ENCODE data around the gene DNAJC12. TPM values are rescaled to one million over a fixed set of nuclear protein-coding genes. Genes with fewer than 3 reads are reported as not detected.
A peak's percentile ranks its signal among the peaks of the same experiment; 100 is the strongest.

The DNAJC12 gene
- total RNA-seq (ENCODE audit: low replicate concordance), result 3.5 and 3.7 TPM in 2 replicates

GRCh38 chr10:67837541-67838314 is at the start of gene DNAJC12:
TSS of gene DNAJC12 (minus strand) at chr10:67838188. CDS start at chr10:67838011, 177 bp downstream.
- H3K4me3 ChIP-seq, result peak within 1 kb of the TSS; percentile 1
- no peak within 1 kb of the TSS for H3K27ac ChIP-seq
- Mint-ChIP-seq H3K4me3 (peak within 1 kb of the TSS; percentile 74), H3K4me1 (peaks cover 2% of the 10 kb centered on the region), H3K9me3 (peaks cover 13% of the 10 kb centered on the region), H3K27me3 (ENCODE audit: insufficient read depth, low read depth) (peaks cover 2% of the 10 kb centered on the region), H3K27ac (no peak within 1 kb of the TSS), H3K36me3 (no peaks in the 10 kb centered on the region)
- H3K4me2 ChIP-seq, result peak within 1 kb of the TSS; percentile 45
- H3K27me3 ChIP-seq, result no peaks in the 10 kb centered on the region
- no peaks in the 10 kb centered on the region for H4K20me1 ChIP-seq (ENCODE audit: low read depth)
- no peak within 1 kb of the TSS for H3K9ac ChIP-seq
- no peaks in the 10 kb centered on the region for H3K36me3 ChIP-seq
- DNase-seq (ENCODE audit: low spot score), result peak; percentile 51
- H3K9me3 ChIP-seq (ENCODE audit: low read depth), result no peaks in the 10 kb centered on the region
- no peaks in the 10 kb centered on the region for H3K79me2 ChIP-seq (ENCODE audit: low read depth)
- H2AFZ ChIP-seq (replicated peaks), result peak within 1 kb of the TSS; percentile 55
- H3F3A ChIP-seq (ENCODE audit: low read depth), result no peaks in the 10 kb centered on the region
- H3K4me1 ChIP-seq, result no peaks in the 10 kb centered on the region
- TF ChIP-seq CTCF (IDR thresholded peaks at IDR 0.05) (no peak), EZH2phosphoT487 (IDR thresholded peaks at IDR 0.05) (no peak), EZH2 (IDR thresholded peaks at IDR 0.05) (no peak)

GRCh38 chr10:67884842-67885670 is 47.1 kb upstream of the DNAJC12 start:
- Histone ChIP-seq H3K9ac (peak overlapping the region; percentile 90), H2AFZ (replicated peaks) (no peak overlapping the region), H3F3A (ENCODE audit: low read depth) (peaks cover 21% of the 10 kb centered on the region), H3K9me3 (ENCODE audit: low read depth) (no peaks in the 10 kb centered on the region), H3K79me2 (ENCODE audit: low read depth) (peaks cover 53% of the 10 kb centered on the region), H3K4me1 (no peaks in the 10 kb centered on the region), H3K36me3 (peaks cover 24% of the 10 kb centered on the region), H4K20me1 (ENCODE audit: low read depth) (peaks cover 25% of the 10 kb centered on the region), H3K4me3 (peak overlapping the region; percentile 81), H3K27ac (peak overlapping the region; percentile 94), H3K27me3 (no peaks in the 10 kb centered on the region), H3K4me2 (peak overlapping the region; percentile 73)
- Mint-ChIP-seq H3K27me3 (ENCODE audit: insufficient read depth, low read depth) (peaks cover 10% of the 10 kb centered on the region), H3K27ac (peak overlapping the region; percentile 69), H3K4me1 (peaks cover 12% of the 10 kb centered on the region), H3K4me3 (peak overlapping the region; percentile 94), H3K9me3 (no peaks in the 10 kb centered on the region), H3K36me3 (peaks cover 29% of the 10 kb centered on the region)
- TF ChIP-seq EZH2phosphoT487 (IDR thresholded peaks at IDR 0.05), result no peak
- TF ChIP-seq EZH2 (IDR thresholded peaks at IDR 0.05), result peak; percentile 13
- no peak for TF ChIP-seq CTCF (IDR thresholded peaks at IDR 0.05)
- DNase-seq (ENCODE audit: low spot score), result peak; percentile 88

- H3K27me3 ChIP-seq, result no peaks in the 10 kb centered on the region
- peak within 1 kb of the TSS; percentile 91 for H3K27ac Mint-ChIP-seq
- peak within 1 kb of the TSS; percentile 94 for H3K4me3 Mint-ChIP-seq
- no peaks in the 10 kb centered on the region for H3K9me3 ChIP-seq (ENCODE audit: low read depth)
- peaks cover 24% of the 10 kb centered on the region for H3K36me3 Mint-ChIP-seq
- peak; percentile 98 for DNase-seq (ENCODE audit: low spot score)
- H3K27ac ChIP-seq, result peak within 1 kb of the TSS; percentile 94
- TF ChIP-seq EZH2 (IDR thresholded peaks at IDR 0.05) (peak; percentile 6), CTCF (IDR thresholded peaks at IDR 0.05) (no peak)
- H3K9me3 Mint-ChIP-seq, result no peaks in the 10 kb centered on the region
- peak within 1 kb of the TSS; percentile 90 for H3K9ac ChIP-seq
- peaks cover 25% of the 10 kb centered on the region for H4K20me1 ChIP-seq (ENCODE audit: low read depth)
- peak within 1 kb of the TSS; percentile 71 for H2AFZ ChIP-seq (replicated peaks)
- peaks cover 46% of the 10 kb centered on the region for H3K79me2 ChIP-seq (ENCODE audit: low read depth)
- peaks cover 18% of the 10 kb centered on the region for H3K36me3 ChIP-seq
- H3K4me2 ChIP-seq, result peak within 1 kb of the TSS; percentile 73
- H3K4me3 ChIP-seq, result peak within 1 kb of the TSS; percentile 81
- no peaks in the 10 kb centered on the region for H3K4me1 ChIP-seq
- peaks cover 12% of the 10 kb centered on the region for H3K4me1 Mint-ChIP-seq
- H3K27me3 Mint-ChIP-seq (ENCODE audit: insufficient read depth, low read depth), result peaks cover 10% of the 10 kb centered on the region
- peaks cover 21% of the 10 kb centered on the region for H3F3A ChIP-seq (ENCODE audit: low read depth)
Observed at GRCh38 chr10:67884313-67884841, 46.4 kb upstream of the DNAJC12 start, which contains the start of gene SIRT1. TSS of gene SIRT1 (plus strand) at chr10:67884656. CDS start at chr10:67884722, 66 bp downstream.
